NT2/D1 (cell line): ENCODE data around the gene PCSK6.

Experiments
- SUZ12 ChIP-seq: IDR thresholded peaks from 2 replicates; pipeline ENCODE4 v1.6.1; 2011; ENCODE audit not compliant: insufficient read length, insufficient read depth; ENCODE audit errors: extremely low read depth
- YY1 ChIP-seq: IDR thresholded peaks from 2 replicates; pipeline ENCODE4 v1.6.1; 2011; ENCODE audit not compliant: insufficient read length, insufficient read depth

- no peak for TF ChIP-seq YY1
- TF ChIP-seq SUZ12: no peak
These were observed 59.9 kb downstream of the PCSK6 start for GRCh38 chr15:101429646-101430045.
